Astrocyte (in vitro differentiated cells and primary cell): Measurements from ENCODE around the gene BANK1.

Source experiments
- EZH2 ChIP-seq: IDR thresholded peaks from 2 replicates; pipeline ENCODE4 v1.6.1; 2012; ENCODE audit warnings: mild to moderate bottlenecking, low read length, inconsistent platforms; ENCODE audit not compliant: insufficient read depth
- TF ChIP-seq, protein P1 (sequence below): IDR thresholded peaks from 2 replicates; pipeline ENCODE4 v1.5.1; 2011; ENCODE audit warnings: low read depth, mild to moderate bottlenecking, inconsistent platforms, low read length, moderate library complexity; ENCODE audit not compliant: insufficient read depth

GRCh38 chr4:101813604-101814003, 23.1 kb downstream of the BANK1 start:
- TF ChIP-seq EZH2, result no peak
- TF ChIP-seq, protein P1, sequence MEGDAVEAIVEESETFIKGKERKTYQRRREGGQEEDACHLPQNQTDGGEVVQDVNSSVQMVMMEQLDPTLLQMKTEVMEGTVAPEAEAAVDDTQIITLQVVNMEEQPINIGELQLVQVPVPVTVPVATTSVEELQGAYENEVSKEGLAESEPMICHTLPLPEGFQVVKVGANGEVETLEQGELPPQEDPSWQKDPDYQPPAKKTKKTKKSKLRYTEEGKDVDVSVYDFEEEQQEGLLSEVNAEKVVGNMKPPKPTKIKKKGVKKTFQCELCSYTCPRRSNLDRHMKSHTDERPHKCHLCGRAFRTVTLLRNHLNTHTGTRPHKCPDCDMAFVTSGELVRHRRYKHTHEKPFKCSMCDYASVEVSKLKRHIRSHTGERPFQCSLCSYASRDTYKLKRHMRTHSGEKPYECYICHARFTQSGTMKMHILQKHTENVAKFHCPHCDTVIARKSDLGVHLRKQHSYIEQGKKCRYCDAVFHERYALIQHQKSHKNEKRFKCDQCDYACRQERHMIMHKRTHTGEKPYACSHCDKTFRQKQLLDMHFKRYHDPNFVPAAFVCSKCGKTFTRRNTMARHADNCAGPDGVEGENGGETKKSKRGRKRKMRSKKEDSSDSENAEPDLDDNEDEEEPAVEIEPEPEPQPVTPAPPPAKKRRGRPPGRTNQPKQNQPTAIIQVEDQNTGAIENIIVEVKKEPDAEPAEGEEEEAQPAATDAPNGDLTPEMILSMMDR, result no peak
